ENCODE data around the gene GRIK3. TPM values are rescaled to one million over a fixed set of nuclear protein-coding genes. Genes with fewer than 3 reads are reported as not detected.

The GRIK3 gene
- polyA plus RNA-seq, 2 of the 4 experiments (the other 2 are of a cell fraction) = not detected

- H3K4me1 ChIP-seq = no peaks in the 10 kb centered on the region
- H3K27ac ChIP-seq = no peak overlapping the region
- 33% methylated on average over 3 of the region's 7 CpGs for WGBS (ENCODE audit: missing lambda C conversion rate)
- FAIRE-seq (no peak), DNase-seq (ENCODE audit: low read depth in 1 of 2, low spot score in 1 of 2) (no peak), ATAC-seq (no peak)
- ChIA-PET CTCF (no interaction called here), POLR2A (no interaction called here)
- H3K9me3 ChIP-seq = no peaks in the 10 kb centered on the region
- H3K4me2 ChIP-seq = no peak overlapping the region
- no peak for TF ChIP-seq MAFK (IDR thresholded peaks at IDR 0.05; ENCODE audit: partially characterized antibody)
- no peak for TF ChIP-seq BHLHE40 (IDR thresholded peaks at IDR 0.05; ENCODE audit: low read depth, low read length)
- no peak for TF ChIP-seq KDM5A (IDR thresholded peaks at IDR 0.05)
- no peak for TF ChIP-seq FOSL2 (IDR thresholded peaks at IDR 0.05)
- no peak for TF ChIP-seq FOSL2 (CRISPR knock-in tag; IDR thresholded peaks at IDR 0.05)
- no peak for TF ChIP-seq HES2 (IDR thresholded peaks at IDR 0.05)
- no peak for TF ChIP-seq RNF2 (IDR thresholded peaks at IDR 0.05; ENCODE audit: borderline replicate concordance, low read depth)
- TF ChIP-seq BCL3 (IDR thresholded peaks at IDR 0.05) = no peak
- TF ChIP-seq NFE2L2 (conservative IDR thresholded peaks at IDR 0.05; ENCODE audit: low read length) = no peak
- no peak for TF ChIP-seq CEBPB (IDR thresholded peaks at IDR 0.05)
- no peak for TF ChIP-seq ZFP36 (IDR thresholded peaks at IDR 0.05; ENCODE audit: borderline replicate concordance, partially characterized antibody)
- TF ChIP-seq HMGXB4 (CRISPR knock-in tag; IDR thresholded peaks at IDR 0.05; ENCODE audit: borderline replicate concordance) = no peak
- no peak for TF ChIP-seq TP53 (CRISPR knock-in tag; IDR thresholded peaks at IDR 0.05)
- TF ChIP-seq RARB (CRISPR knock-in tag; IDR thresholded peaks at IDR 0.05) = no peak
- no peak overlapping the region for H3K4me3 ChIP-seq
Observed at GRCh38 chr1:36821386-36821785, 212.9 kb downstream of the GRIK3 start.

- FAIRE-seq = no peak
- CTCF ChIA-PET = no interaction called here
- DNase-seq (ENCODE audit: low read depth in 1 of 2, low spot score in 1 of 2) = no peak
- WGBS (ENCODE audit: missing lambda C conversion rate) = 0% methylated on average over 2 of the region's 2 CpGs
- Histone ChIP-seq H3K4me2 (no peak overlapping the region), H3K4me3 (no peak overlapping the region), H3K9me3 (no peaks in the 10 kb centered on the region), H3K4me1 (no peaks in the 10 kb centered on the region), H3K27ac (no peak overlapping the region)
- POLR2A ChIA-PET = no interaction called here
- TF ChIP-seq RCOR1 (IDR thresholded peaks at IDR 0.05; ENCODE audit: low read depth, low read length) (no peak), E2F6 (IDR thresholded peaks at IDR 0.05; ENCODE audit: borderline replicate concordance, low read depth) (no peak), NFE2L2 (conservative IDR thresholded peaks at IDR 0.05; ENCODE audit: low read length) (no peak), EHMT2 (IDR thresholded peaks at IDR 0.05; ENCODE audit: low read depth) (no peak), PBX3 (IDR thresholded peaks at IDR 0.05) (no peak), HOXA7 (CRISPR knock-in tag; IDR thresholded peaks at IDR 0.05) (no peak), ESRRA (IDR thresholded peaks at IDR 0.05; ENCODE audit: borderline replicate concordance, low read length) (no peak), NPAS2 (CRISPR knock-in tag; IDR thresholded peaks at IDR 0.05; ENCODE audit: borderline replicate concordance) (no peak), JUN (IDR thresholded peaks at IDR 0.05) (no peak), TP53 (CRISPR knock-in tag; IDR thresholded peaks at IDR 0.05) (no peak), GATA3 (IDR thresholded peaks at IDR 0.05; ENCODE audit: borderline replicate concordance) (no peak), RNF2 (IDR thresholded peaks at IDR 0.05; ENCODE audit: borderline replicate concordance, low read depth) (no peak), CBX2 (IDR thresholded peaks at IDR 0.05; ENCODE audit: borderline replicate concordance, low read depth) (no peak), KDM5A (IDR thresholded peaks at IDR 0.05) (no peak), EP300 (IDR thresholded peaks at IDR 0.05) (no peak), PHF8 (IDR thresholded peaks at IDR 0.05; ENCODE audit: borderline replicate concordance, low read depth) (no peak), HMGXB4 (CRISPR knock-in tag; IDR thresholded peaks at IDR 0.05; ENCODE audit: borderline replicate concordance) (no peak)
- ATAC-seq = no peak
Observed at GRCh38 chr1:36818771-36819170, 215.5 kb downstream of the GRIK3 start.
